K562 (cell line): ENCODE measurements around the gene FUZ. TPM values are rescaled to one million over a fixed set of nuclear protein-coding genes. Genes with fewer than 3 reads are reported as not detected.

Experiments used
- BCLAF1 ChIP-seq, 2 experiments: fragments of 450-650 bp in 1 of 2; IDR thresholded peaks; 2 replicates each; pipeline ENCODE4 v1.6.1; 2011 to 2017; ENCODE audit warnings: low read depth in 2 of 2, antibody characterized with exemption in 1 of 2, borderline replicate concordance in 1 of 2, low read length in 1 of 2, mild to moderate bottlenecking in 1 of 2, mixed read lengths in 1 of 2; ENCODE audit not compliant: control insufficient read depth in 1 of 2
- BCOR ChIP-seq: fragments of 450-650 bp; IDR thresholded peaks from 2 replicates; pipeline ENCODE4 v1.6.1; 2016
- CBX8 ChIP-seq: fragments of 200-600 bp; sonication (generic); IDR thresholded peaks from 2 replicates; pipeline ENCODE4 v1.6.1; 2012; ENCODE audit warnings: borderline replicate concordance, mixed run types, low read depth, mild to moderate bottlenecking, moderate library complexity, mixed read lengths, low read length, control low read depth, inconsistent platforms; ENCODE audit not compliant: poor library complexity, severe bottlenecking; ENCODE audit errors: extremely low read depth
- CEBPZ ChIP-seq: fragments of 150-350 bp; IDR thresholded peaks from 2 replicates; pipeline ENCODE4 v1.6.1; 2014; ENCODE audit warnings: low read depth, mild to moderate bottlenecking, low read length, borderline replicate concordance
- CXXC5 ChIP-seq: fragments of 250-450 bp; sonication (Bioruptor Pico); IDR thresholded peaks from 2 replicates; pipeline ENCODE4 v1.8.0; 2022; ENCODE audit warnings: inconsistent platforms, mild to moderate bottlenecking, moderate library complexity
- E2F6 ChIP-seq, 2 experiments: IDR thresholded peaks; 2 replicates each; pipeline ENCODE4 v1.6.1; 2011; ENCODE audit warnings: borderline replicate concordance in 1 of 2, control low read depth in 1 of 2, low read depth in 1 of 2, low read length in 1 of 2, mild to moderate bottlenecking in 1 of 2, mixed read lengths in 1 of 2, moderate library complexity in 1 of 2; ENCODE audit not compliant: insufficient read depth in 1 of 2, insufficient read length in 1 of 2, poor library complexity in 1 of 2, severe bottlenecking in 1 of 2; ENCODE audit errors: extremely low read depth in 1 of 2
- HMGXB4 ChIP-seq: sonication (generic); formaldehyde crosslinking; IDR thresholded peaks from 2 replicates; pipeline ENCODE4 v1.8.1; 2023; ENCODE audit warnings: mild to moderate bottlenecking, missing genetic modification reagents
- NCOA2 ChIP-seq, 2 experiments: fragments of 450-650 bp; IDR thresholded peaks; 2 replicates each; pipeline ENCODE4 v1.6.1; 2018; ENCODE audit warnings: mild to moderate bottlenecking in 2 of 2, moderate library complexity in 1 of 2; ENCODE audit not compliant: partially characterized antibody in 2 of 2
- NFE2 ChIP-seq: IDR thresholded peaks from 2 replicates; pipeline ENCODE4 v1.6.1; 2014; ENCODE audit warnings: antibody characterized with exemption, low read depth
- NR3C1 ChIP-seq: sonication (generic); formaldehyde crosslinking; IDR thresholded peaks from 2 replicates; pipeline ENCODE4 v1.8.1; 2022; ENCODE audit warnings: missing genetic modification reagents
- RBM39 ChIP-seq: fragments of 200-400 bp; formaldehyde crosslinking; optimal IDR thresholded peaks from 2 replicates; pipeline ENCODE3; 2018; ENCODE audit warnings: low read depth, low read length
- SMAD3 ChIP-seq: fragments of 450-650 bp; formaldehyde crosslinking; conservative IDR thresholded peaks from 2 replicates; pipeline ENCODE4 v1.4.0; 2020; ENCODE audit warnings: mild to moderate bottlenecking
- SREBF2 ChIP-seq: sonication (generic); formaldehyde crosslinking; IDR thresholded peaks from 2 replicates; pipeline ENCODE4 v1.4.0; 2020; ENCODE audit warnings: mild to moderate bottlenecking, missing genetic modification reagents
- STAT5B ChIP-seq: fragments of 250-450 bp; sonication (Bioruptor Pico); IDR thresholded peaks from 2 replicates; pipeline ENCODE4 v1.8.0; 2021; ENCODE audit warnings: mild to moderate bottlenecking, inconsistent platforms
- ZSCAN32 ChIP-seq: fragments of 450-650 bp; formaldehyde crosslinking; IDR thresholded peaks from 2 replicates; pipeline ENCODE4 v1.4.0; 2020; ENCODE audit warnings: mild to moderate bottlenecking, moderate library complexity
- polyA plus RNA-seq, 8 experiments: library from polyadenylated mRNA; depleted of rRNA in 4 of 8; stranded (reverse) in 5 of 8; unstranded in 3 of 8; fragments of >200 nt; fragmentation: Nextera tagmentation in 2 of 8; fragmentation: Illumina TruSeq in 1 of 8; extraction: Ambion mirVana in 2 of 8; extraction: Trizol in 1 of 8; gene quantifications; 2 replicates each; pipeline versions ENCODE4 v1.2.1 to v1.2.3, GENCODE V29; 2011 to 2014; ENCODE audit warnings: inconsistent platforms in 1 of 8, missing spikeins in 1 of 8
- total RNA-seq, 7 experiments: library from RNA; depleted of rRNA in 6 of 7; stranded (reverse); fragments of >200 nt in 6 of 7; fragmentation: Illumina TruSeq in 2 of 7; extraction: Trizol in 2 of 7; gene quantifications; 2 replicates each; pipeline versions ENCODE4 v1.2.1 to v1.2.3, GENCODE V29; 2011 to 2021; ENCODE audit warnings: low replicate concordance in 1 of 7

FUZ gene
- total and polyA plus RNA-seq, 9 of the 15 experiments (the other 6 are each of a cell fraction or from before 2014, with no cell fraction given) = 0.17 to 7.6 (median 3.6) TPM; not detected in 1

- no peak for TF ChIP-seq BCLAF1 (IDR thresholded peaks at IDR 0.05; ENCODE audit: borderline replicate concordance in 1 of 2, control insufficient read depth in 1 of 2, low read depth in 2 of 2, low read length in 1 of 2)
- no peak for TF ChIP-seq NCOA2 (IDR thresholded peaks at IDR 0.05; ENCODE audit: partially characterized antibody in 2 of 2)
- no peak for TF ChIP-seq CBX8
- peak; percentile 67 for TF ChIP-seq RBM39
- peak; percentile 95 for TF ChIP-seq CXXC5 (CRISPR knock-in tag)
- TF ChIP-seq HMGXB4 (CRISPR knock-in tag) = no peak
- no peak for TF ChIP-seq NFE2
- TF ChIP-seq E2F6 (IDR thresholded peaks at IDR 0.05; ENCODE audit: borderline replicate concordance in 1 of 2, extremely low read depth in 1 of 2, insufficient read depth in 1 of 2, insufficient read length in 1 of 2, low read depth in 1 of 2, low read length in 1 of 2, poor library complexity in 1 of 2, severe bottlenecking in 1 of 2) = peak; percentile 52 to 56
- TF ChIP-seq STAT5B (CRISPR knock-in tag) = no peak
- no peak for TF ChIP-seq NR3C1 (CRISPR knock-in tag)
- peak; percentile 90 for TF ChIP-seq CEBPZ
- no peak for TF ChIP-seq ZSCAN32 (CRISPR knock-in tag)
- TF ChIP-seq SREBF2 (CRISPR knock-in tag) = no peak
- peak; percentile 64; the same call in 1 of the 2 replicates for TF ChIP-seq BCOR
- TF ChIP-seq SMAD3 (CRISPR knock-in tag) = no peak
Observed at GRCh38 chr19:49766007-49766929, 46.8 kb downstream of the FUZ start (continued).
